Endothelial cell of umbilical vein (primary cell): Measurements from ENCODE around the gene TOLLIP. TPM values are rescaled to one million over a fixed set of nuclear protein-coding genes. Genes with fewer than 3 reads are reported as not detected.

Experiments used
- BruUV-seq: library from RNA; stranded (reverse); fragments of 400-500 nt; replicated peaks from 2 replicates; lab custom pipeline; 2021; lab: Mats Ljungman, UMichigan
- CTCF ChIA-PET: fragments of 300-600, 350-600 bp; sonication (Branson Sonifier 250); formaldehyde crosslinking; loops from one replicate; lab custom pipeline; 2021; ENCODE audit warnings: antibody characterized with exemption, inconsistent platforms; lab: Charles Lee
- POLR2A ChIA-PET: fragments of 300-600, 350-600 bp; sonication (Branson Sonifier 250); formaldehyde crosslinking; loops from one replicate; lab custom pipeline; 2021; ENCODE audit warnings: antibody characterized with exemption, inconsistent platforms; lab: Charles Lee
- DNase-seq: peaks from one replicate; pipeline ENCODE4 v3.0.0-alpha.2; 2011; ENCODE audit warnings: low read depth, low spot score
- FAIRE-seq: peaks from 2 replicates; lab custom pipeline; 2011; peaks lifted over from hg19 to GRCh38; lab: Jason Lieb, UNC
- H2AFZ ChIP-seq: 2 replicates; pipeline ENCODE4 v1.6.0; 2012; ENCODE audit warnings: low read depth, low read length, control low read depth, inconsistent platforms
- H3K27ac ChIP-seq: 2 replicates; pipeline ENCODE4 v1.5.1; 2011; ENCODE audit warnings: low read depth, mild to moderate bottlenecking, control low read depth, low read length, moderate library complexity; ENCODE audit not compliant: insufficient read depth
- H3K27me3 ChIP-seq, 2 experiments: 2 replicates each; pipeline versions ENCODE4 v1.6.0 to v1.6.1; 2011; ENCODE audit warnings: low read length in 2 of 2, mixed read lengths in 1 of 2; ENCODE audit not compliant: control insufficient read depth in 2 of 2, insufficient read depth in 2 of 2
- H3K36me3 ChIP-seq, 2 experiments: 2 replicates in 1 of 2; 3 replicates in 1 of 2; pipeline ENCODE4 v1.5.1; 2011; ENCODE audit warnings: low read length in 2 of 2, mild to moderate bottlenecking in 1 of 2, moderate library complexity in 1 of 2; ENCODE audit not compliant: control insufficient read depth in 2 of 2, insufficient read depth in 2 of 2; ENCODE audit errors: extremely low read depth in 1 of 2
- H3K4me1 ChIP-seq: 3 replicates; pipeline ENCODE4 v1.5.1; 2011; ENCODE audit warnings: mild to moderate bottlenecking, low read length; ENCODE audit not compliant: control insufficient read depth, insufficient read depth; ENCODE audit errors: extremely low read depth
- H3K4me2 ChIP-seq: 2 replicates; pipeline ENCODE4 v1.6.1; 2011; ENCODE audit warnings: low read length, control low read depth, mixed read lengths; ENCODE audit not compliant: insufficient read depth
- H3K4me3 ChIP-seq, 3 experiments: fragments of 200-600 bp in 1 of 3; sonication (generic), shearing (Covaris generic) in 1 of 3; replicated peaks in 1 of 3; 2 replicates each; pipeline ENCODE4 v1.5.1; 2011 to 2016; ENCODE audit warnings: control low read depth in 3 of 3, low read length in 3 of 3, mild to moderate bottlenecking in 2 of 3, inconsistent platforms in 1 of 3, low read depth in 1 of 3, moderate library complexity in 1 of 3; ENCODE audit not compliant: insufficient read depth in 1 of 3
- H3K79me2 ChIP-seq: 2 replicates; pipeline ENCODE4 v1.6.0; 2012; ENCODE audit warnings: low read length, inconsistent platforms; ENCODE audit not compliant: control insufficient read depth, insufficient read depth
- H3K9ac ChIP-seq: replicated peaks from 2 replicates; pipeline ENCODE3; 2011; ENCODE audit warnings: low read length, control low read depth; ENCODE audit not compliant: insufficient read depth; ENCODE audit errors: extremely low read depth
- H3K9me1 ChIP-seq: replicated peaks from 3 replicates; pipeline ENCODE4 v1.6.0; 2011; ENCODE audit warnings: mild to moderate bottlenecking, low read length; ENCODE audit not compliant: control insufficient read depth, insufficient read depth; ENCODE audit errors: extremely low read depth
- H3K9me3 ChIP-seq: replicated peaks from 2 replicates; pipeline ENCODE4 v1.5.1; 2012; ENCODE audit warnings: low read length, inconsistent platforms; ENCODE audit not compliant: control insufficient read depth, insufficient read depth
- H4K20me1 ChIP-seq: replicated peaks from 2 replicates; pipeline ENCODE3; 2011; ENCODE audit warnings: mild to moderate bottlenecking, low read length; ENCODE audit not compliant: control insufficient read depth, insufficient read depth; ENCODE audit errors: extremely low read depth
- CTCF ChIP-seq, 2 donors: IDR thresholded peaks; 1 replicate in 1 of 2; 2 replicates in 1 of 2; pipeline ENCODE4 v1.5.1; 2011; ENCODE audit warnings: low read length in 2 of 2, mild to moderate bottlenecking in 2 of 2, moderate library complexity in 2 of 2, control low read depth in 1 of 2, inconsistent platforms in 1 of 2, low read depth in 1 of 2; ENCODE audit not compliant: insufficient read depth in 1 of 2; ENCODE audit errors: extremely low read depth in 1 of 2
- EZH2 ChIP-seq: IDR thresholded peaks from 2 replicates; pipeline ENCODE4 v1.6.1; 2012; ENCODE audit warnings: borderline replicate concordance, low read depth, mild to moderate bottlenecking, moderate library complexity, low read length, inconsistent platforms; ENCODE audit not compliant: severe bottlenecking
- FOS ChIP-seq: IDR thresholded peaks from 2 replicates; pipeline ENCODE4 v1.6.1; 2011; ENCODE audit warnings: mild to moderate bottlenecking, low read length, moderate library complexity, borderline replicate concordance; ENCODE audit not compliant: insufficient read depth
- GATA2 ChIP-seq: IDR thresholded peaks from 2 replicates; pipeline ENCODE4 v1.7.0; 2011; ENCODE audit warnings: low read depth, mild to moderate bottlenecking, moderate library complexity, mixed read lengths, low read length; ENCODE audit not compliant: insufficient read length, insufficient read depth
- JUN ChIP-seq: IDR thresholded peaks from 2 replicates; pipeline ENCODE4 v1.6.1; 2011; ENCODE audit warnings: borderline replicate concordance, low read depth; ENCODE audit not compliant: insufficient read length, insufficient read depth
- MAX ChIP-seq: IDR thresholded peaks from 2 replicates; pipeline ENCODE4 v1.6.1; 2011; ENCODE audit not compliant: insufficient read depth, insufficient read length
- MYC ChIP-seq: IDR thresholded peaks from one replicate; pipeline ENCODE4 v1.6.1; 2011; ENCODE audit warnings: mild to moderate bottlenecking, low read depth, low read length
- POLR2A ChIP-seq: IDR thresholded peaks from 2 replicates; pipeline ENCODE4 v1.6.1; 2012; ENCODE audit warnings: low read depth, mild to moderate bottlenecking, control low read depth, low read length
- POLR2AphosphoS5 ChIP-seq: IDR thresholded peaks from 2 replicates; pipeline ENCODE4 v1.6.1; 2012; ENCODE audit warnings: low read depth, mild to moderate bottlenecking, control low read depth, low read length, moderate library complexity; ENCODE audit not compliant: insufficient read depth
- dilution Hi-C: fragments of 300-500 bp; cut with MboI; formaldehyde crosslinking; loops from one replicate; pipeline ENCODE4 v1.15.0; 2019; ENCODE audit warnings: low sequenced_read_pairs; ENCODE audit not compliant: extremely low pct_ligation_motif_present
- intact Hi-C: fragments of 100-400 bp; cut with micrococcal nuclease; formaldehyde crosslinking; loops from one replicate; pipeline ENCODE4 v1.10.0; 2022
- polyA plus RNA-seq, 4 experiments: library from polyadenylated mRNA; depleted of rRNA in 3 of 4; stranded (reverse) in 3 of 4; unstranded in 1 of 4; fragments of >200 nt; gene quantifications; 2 replicates each; pipeline versions ENCODE4 v1.2.1 to v1.2.3, GENCODE V29; 2011 to 2012; ENCODE audit warnings: missing spikeins in 1 of 4
- total RNA-seq: library from RNA; stranded (reverse); gene quantifications from 2 replicates; pipeline ENCODE4 v1.2.3, GENCODE V29; 2021

Gene TOLLIP
- total and polyA plus RNA-seq, 2 donors (not counting 3 experiments of a cell fraction or from before 2014, with no cell fraction given): 49.6 to 64.8 TPM

DNA sequence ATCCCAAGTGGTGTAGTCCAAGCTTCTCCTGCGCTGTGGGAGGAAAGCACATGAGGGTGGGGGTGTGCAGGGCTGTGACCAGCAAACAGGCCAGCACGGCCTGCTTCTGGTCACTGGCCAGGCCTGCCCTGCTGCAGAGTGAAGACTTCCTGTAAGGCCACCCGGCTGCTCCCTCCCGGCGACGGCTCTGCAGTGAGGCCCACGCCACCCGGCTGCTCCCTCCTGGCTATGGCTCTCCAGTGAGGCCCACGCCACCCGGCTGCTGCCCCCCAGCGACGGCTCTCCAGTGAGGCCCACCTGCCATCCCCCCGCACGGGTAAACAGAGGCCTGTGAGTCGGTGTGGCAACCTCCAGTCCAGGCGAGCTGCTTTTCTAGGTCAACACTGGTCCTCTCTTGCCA is 48.9 kb upstream of the TOLLIP start:
- Histone ChIP-seq H3K9me3 (no peaks in the 10 kb centered on the region), H3K36me3 (no peaks in the 10 kb centered on the region), H3K27ac (no peak overlapping the region), H3K9ac (no peak overlapping the region), H3K4me2 (no peak overlapping the region), H3K4me3 (no peak overlapping the region), H3K4me1 (no peaks in the 10 kb centered on the region), H3K9me1 (no peaks in the 10 kb centered on the region), H3K79me2 (no peaks in the 10 kb centered on the region), H4K20me1 (no peaks in the 10 kb centered on the region), H2AFZ (no peak overlapping the region), H3K27me3 (no peaks in the 10 kb centered on the region)
- ChIA-PET CTCF (no interaction called here), POLR2A (no interaction called here)
- FAIRE-seq: no peak
- no peak for DNase-seq
- intact Hi-C loops: no loop called here
- no peak for TF ChIP-seq CTCF (IDR thresholded peaks at IDR 0.05; ENCODE audit: extremely low read depth in 1 of 2, insufficient read depth in 1 of 2, low read depth in 1 of 2, low read length in 2 of 2)
- TF ChIP-seq POLR2AphosphoS5: no peak
- TF ChIP-seq MYC: no peak
- TF ChIP-seq MAX: no peak
- no peak for TF ChIP-seq POLR2A
- TF ChIP-seq FOS: no peak
- TF ChIP-seq JUN: no peak
- TF ChIP-seq EZH2: no peak
- no peak for TF ChIP-seq GATA2
- no TSS peak for BruUV-seq
- dilution Hi-C loops: no loop called here
